K562 (cell line): Measurements from ENCODE around the gene UBE2O. TPM values are rescaled to one million over a fixed set of nuclear protein-coding genes. Genes with fewer than 3 reads are reported as not detected.
A peak's percentile ranks its signal among the peaks of the same experiment; 100 is the strongest.

ENCODE experiments used
- ARHGAP35 ChIP-seq: fragments of 450-650 bp; IDR thresholded peaks from 2 replicates; pipeline ENCODE4 v1.6.1; 2018; ENCODE audit not compliant: partially characterized antibody
- ARNT ChIP-seq, 2 experiments: fragments of 450-650 bp; IDR thresholded peaks; 2 replicates each; pipeline ENCODE4 v1.6.1; 2016; ENCODE audit warnings: mild to moderate bottlenecking in 1 of 2
- ATF7 ChIP-seq: fragments of 450-650 bp; IDR thresholded peaks from 2 replicates; pipeline ENCODE4 v1.7.1; 2014; ENCODE audit warnings: mild to moderate bottlenecking, moderate library complexity
- BRD9 ChIP-seq: fragments of 450-650 bp; IDR thresholded peaks from 2 replicates; pipeline ENCODE4 v1.6.1; 2018; ENCODE audit warnings: low read depth; ENCODE audit not compliant: partially characterized antibody
- CHD2 ChIP-seq: IDR thresholded peaks from 2 replicates; pipeline ENCODE4 v1.6.1; 2011; ENCODE audit warnings: low read depth, low read length
- E2F6 ChIP-seq, 2 experiments: IDR thresholded peaks; 2 replicates each; pipeline ENCODE4 v1.6.1; 2011; ENCODE audit warnings: borderline replicate concordance in 1 of 2, control low read depth in 1 of 2, low read depth in 1 of 2, low read length in 1 of 2, mild to moderate bottlenecking in 1 of 2, mixed read lengths in 1 of 2, moderate library complexity in 1 of 2; ENCODE audit not compliant: insufficient read depth in 1 of 2, insufficient read length in 1 of 2, poor library complexity in 1 of 2, severe bottlenecking in 1 of 2; ENCODE audit errors: extremely low read depth in 1 of 2
- NBN ChIP-seq: fragments of 450-650 bp; IDR thresholded peaks from 2 replicates; pipeline ENCODE4 v1.6.1; 2016; ENCODE audit warnings: low read depth, mild to moderate bottlenecking
- NONO ChIP-seq, 2 experiments: fragments of 200-400 bp in 1 of 2; fragments of 450-650 bp in 1 of 2; formaldehyde crosslinking in 1 of 2; IDR thresholded peaks; 2 replicates each; pipeline ENCODE4 v1.6.1; 2017; ENCODE audit warnings: low read depth in 2 of 2, mild to moderate bottlenecking in 2 of 2, moderate library complexity in 2 of 2, low read length in 1 of 2
- SIX5 ChIP-seq, 2 experiments: IDR thresholded peaks; 2 replicates each; pipeline ENCODE4 v1.6.1; 2011; ENCODE audit warnings: low read length in 2 of 2, borderline replicate concordance in 1 of 2, low read depth in 1 of 2, mild to moderate bottlenecking in 1 of 2, moderate library complexity in 1 of 2; ENCODE audit not compliant: insufficient read depth in 1 of 2
- SP2 ChIP-seq: IDR thresholded peaks from 2 replicates; pipeline ENCODE4 v1.6.1; 2011; ENCODE audit warnings: mild to moderate bottlenecking, low read depth, low read length, moderate library complexity; ENCODE audit not compliant: poor library complexity, severe bottlenecking; ENCODE audit errors: extremely low read depth
- TAL1 ChIP-seq: fragments of 450-650 bp; IDR thresholded peaks from 2 replicates; pipeline ENCODE4 v1.6.1; 2016; ENCODE audit warnings: mild to moderate bottlenecking
- U2AF1 ChIP-seq: fragments of 200-400 bp; formaldehyde crosslinking; optimal IDR thresholded peaks from 2 replicates; pipeline ENCODE3; 2017; ENCODE audit warnings: mild to moderate bottlenecking, low read depth, low read length, moderate library complexity
- ZBTB2 ChIP-seq: fragments of 450-650 bp; IDR thresholded peaks from 2 replicates; pipeline ENCODE4 v1.6.1; 2016; ENCODE audit warnings: antibody characterized with exemption
- ZC3H8 ChIP-seq: fragments of 450-650 bp; IDR thresholded peaks from 2 replicates; pipeline ENCODE4 v1.6.1; 2017
- polyA plus RNA-seq, 8 experiments: library from polyadenylated mRNA; depleted of rRNA in 4 of 8; stranded (reverse) in 5 of 8; unstranded in 3 of 8; fragments of >200 nt; fragmentation: Nextera tagmentation in 2 of 8; fragmentation: Illumina TruSeq in 1 of 8; extraction: Ambion mirVana in 2 of 8; extraction: Trizol in 1 of 8; gene quantifications; 2 replicates each; pipeline versions ENCODE4 v1.2.1 to v1.2.3, GENCODE V29; 2011 to 2014; ENCODE audit warnings: inconsistent platforms in 1 of 8, missing spikeins in 1 of 8
- total RNA-seq, 7 experiments: library from RNA; depleted of rRNA in 6 of 7; stranded (reverse); fragments of >200 nt in 6 of 7; fragmentation: Illumina TruSeq in 2 of 7; extraction: Trizol in 2 of 7; gene quantifications; 2 replicates each; pipeline versions ENCODE4 v1.2.1 to v1.2.3, GENCODE V29; 2011 to 2021; ENCODE audit warnings: low replicate concordance in 1 of 7
- TF ChIP-seq, protein P1 (sequence below): fragments of 450-650 bp; IDR thresholded peaks from 2 replicates; pipeline ENCODE4 v1.6.1; 2018; ENCODE audit not compliant: partially characterized antibody
- TF ChIP-seq, protein P2 (sequence below): fragments of 250-450 bp; sonication (Bioruptor Pico); IDR thresholded peaks from 2 replicates; pipeline ENCODE4 v1.4.0; 2020; ENCODE audit warnings: mild to moderate bottlenecking
- TF ChIP-seq, protein P3 (sequence below): fragments of 450-650 bp; IDR thresholded peaks from one replicate; pipeline ENCODE4 v1.6.1; 2018; ENCODE audit warnings: mild to moderate bottlenecking, moderate library complexity; ENCODE audit not compliant: partially characterized antibody

Gene UBE2O
- total and polyA plus RNA-seq, 9 of the 15 experiments (the other 6 are each of a cell fraction or from before 2014, with no cell fraction given) = 1.6 to 39.7 (median 13.3) TPM

- TF ChIP-seq NBN (peak; percentile 91), ZBTB2 (peak; percentile 73), SIX5 (IDR thresholded peaks at IDR 0.05; ENCODE audit: borderline replicate concordance in 1 of 2, insufficient read depth in 1 of 2, low read depth in 1 of 2, low read length in 2 of 2) (peak; percentile 49 to 50; a peak in 3 of 4 replicates), SP2 (peak; percentile 97), BRD9 (peak; percentile 25), TAL1 (peak; percentile 9; the same call in 1 of the 2 replicates), ZC3H8 (0 out of 2 replicates have a peak, but pooled peaks have one; percentile 53), E2F6 (IDR thresholded peaks at IDR 0.05; ENCODE audit: borderline replicate concordance in 1 of 2, extremely low read depth in 1 of 2, insufficient read depth in 1 of 2, insufficient read length in 1 of 2, low read depth in 1 of 2, low read length in 1 of 2, poor library complexity in 1 of 2, severe bottlenecking in 1 of 2) (peak in 1 of 2 experiments; percentile 59), ATF7 (peak; percentile 87), NONO (IDR thresholded peaks at IDR 0.05; ENCODE audit: low read depth in 2 of 2, low read length in 1 of 2) (peak in 1 of 2 experiments; percentile 72; a peak in 2 of 4 replicates), U2AF1 (peak; percentile 88), ARHGAP35 (no peak), ARNT (IDR thresholded peaks at IDR 0.05) (peak in 1 of 2 experiments; percentile 92; a peak in 2 of 4 replicates), CHD2 (no peak)
- TF ChIP-seq, protein P1, sequence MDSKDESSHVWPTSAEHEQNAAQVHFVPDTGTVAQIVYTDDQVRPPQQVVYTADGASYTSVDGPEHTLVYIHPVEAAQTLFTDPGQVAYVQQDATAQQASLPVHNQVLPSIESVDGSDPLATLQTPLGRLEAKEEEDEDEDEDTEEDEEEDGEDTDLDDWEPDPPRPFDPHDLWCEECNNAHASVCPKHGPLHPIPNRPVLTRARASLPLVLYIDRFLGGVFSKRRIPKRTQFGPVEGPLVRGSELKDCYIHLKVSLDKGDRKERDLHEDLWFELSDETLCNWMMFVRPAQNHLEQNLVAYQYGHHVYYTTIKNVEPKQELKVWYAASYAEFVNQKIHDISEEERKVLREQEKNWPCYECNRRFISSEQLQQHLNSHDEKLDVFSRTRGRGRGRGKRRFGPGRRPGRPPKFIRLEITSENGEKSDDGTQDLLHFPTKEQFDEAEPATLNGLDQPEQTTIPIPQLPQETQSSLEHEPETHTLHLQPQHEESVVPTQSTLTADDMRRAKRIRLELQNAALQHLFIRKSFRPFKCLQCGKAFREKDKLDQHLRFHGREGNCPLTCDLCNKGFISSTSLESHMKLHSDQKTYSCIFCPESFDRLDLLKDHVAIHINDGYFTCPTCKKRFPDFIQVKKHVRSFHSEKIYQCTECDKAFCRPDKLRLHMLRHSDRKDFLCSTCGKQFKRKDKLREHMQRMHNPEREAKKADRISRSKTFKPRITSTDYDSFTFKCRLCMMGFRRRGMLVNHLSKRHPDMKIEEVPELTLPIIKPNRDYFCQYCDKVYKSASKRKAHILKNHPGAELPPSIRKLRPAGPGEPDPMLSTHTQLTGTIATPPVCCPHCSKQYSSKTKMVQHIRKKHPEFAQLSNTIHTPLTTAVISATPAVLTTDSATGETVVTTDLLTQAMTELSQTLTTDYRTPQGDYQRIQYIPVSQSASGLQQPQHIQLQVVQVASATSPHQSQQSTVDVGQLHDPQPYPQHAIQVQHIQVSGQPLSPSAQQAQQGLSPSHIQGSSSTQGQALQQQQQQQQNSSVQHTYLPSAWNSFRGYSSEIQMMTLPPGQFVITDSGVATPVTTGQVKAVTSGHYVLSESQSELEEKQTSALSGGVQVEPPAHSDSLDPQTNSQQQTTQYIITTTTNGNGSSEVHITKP = peak; percentile 71
- TF ChIP-seq, protein P2, sequence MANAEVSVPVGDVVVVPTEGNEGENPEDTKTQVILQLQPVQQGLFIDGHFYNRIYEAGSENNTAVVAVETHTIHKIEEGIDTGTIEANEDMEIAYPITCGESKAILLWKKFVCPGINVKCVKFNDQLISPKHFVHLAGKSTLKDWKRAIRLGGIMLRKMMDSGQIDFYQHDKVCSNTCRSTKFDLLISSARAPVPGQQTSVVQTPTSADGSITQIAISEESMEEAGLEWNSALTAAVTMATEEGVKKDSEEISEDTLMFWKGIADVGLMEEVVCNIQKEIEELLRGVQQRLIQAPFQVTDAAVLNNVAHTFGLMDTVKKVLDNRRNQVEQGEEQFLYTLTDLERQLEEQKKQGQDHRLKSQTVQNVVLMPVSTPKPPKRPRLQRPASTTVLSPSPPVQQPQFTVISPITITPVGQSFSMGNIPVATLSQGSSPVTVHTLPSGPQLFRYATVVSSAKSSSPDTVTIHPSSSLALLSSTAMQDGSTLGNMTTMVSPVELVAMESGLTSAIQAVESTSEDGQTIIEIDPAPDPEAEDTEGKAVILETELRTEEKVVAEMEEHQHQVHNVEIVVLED (CRISPR knock-in tag) = peak; percentile 42; the same call in 1 of the 2 replicates
- TF ChIP-seq, protein P3, sequence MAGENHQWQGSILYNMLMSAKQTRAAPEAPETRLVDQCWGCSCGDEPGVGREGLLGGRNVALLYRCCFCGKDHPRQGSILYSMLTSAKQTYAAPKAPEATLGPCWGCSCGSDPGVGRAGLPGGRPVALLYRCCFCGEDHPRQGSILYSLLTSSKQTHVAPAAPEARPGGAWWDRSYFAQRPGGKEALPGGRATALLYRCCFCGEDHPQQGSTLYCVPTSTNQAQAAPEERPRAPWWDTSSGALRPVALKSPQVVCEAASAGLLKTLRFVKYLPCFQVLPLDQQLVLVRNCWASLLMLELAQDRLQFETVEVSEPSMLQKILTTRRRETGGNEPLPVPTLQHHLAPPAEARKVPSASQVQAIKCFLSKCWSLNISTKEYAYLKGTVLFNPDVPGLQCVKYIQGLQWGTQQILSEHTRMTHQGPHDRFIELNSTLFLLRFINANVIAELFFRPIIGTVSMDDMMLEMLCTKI = no peak
Observed at GRCh38 chr17:76353599-76354316, 99.2 kb downstream of the UBE2O start, which contains the start of gene PRPSAP1 (continued).
